ENCODE measurements around the gene CNDP1.

CNDP1 gene

DNA sequence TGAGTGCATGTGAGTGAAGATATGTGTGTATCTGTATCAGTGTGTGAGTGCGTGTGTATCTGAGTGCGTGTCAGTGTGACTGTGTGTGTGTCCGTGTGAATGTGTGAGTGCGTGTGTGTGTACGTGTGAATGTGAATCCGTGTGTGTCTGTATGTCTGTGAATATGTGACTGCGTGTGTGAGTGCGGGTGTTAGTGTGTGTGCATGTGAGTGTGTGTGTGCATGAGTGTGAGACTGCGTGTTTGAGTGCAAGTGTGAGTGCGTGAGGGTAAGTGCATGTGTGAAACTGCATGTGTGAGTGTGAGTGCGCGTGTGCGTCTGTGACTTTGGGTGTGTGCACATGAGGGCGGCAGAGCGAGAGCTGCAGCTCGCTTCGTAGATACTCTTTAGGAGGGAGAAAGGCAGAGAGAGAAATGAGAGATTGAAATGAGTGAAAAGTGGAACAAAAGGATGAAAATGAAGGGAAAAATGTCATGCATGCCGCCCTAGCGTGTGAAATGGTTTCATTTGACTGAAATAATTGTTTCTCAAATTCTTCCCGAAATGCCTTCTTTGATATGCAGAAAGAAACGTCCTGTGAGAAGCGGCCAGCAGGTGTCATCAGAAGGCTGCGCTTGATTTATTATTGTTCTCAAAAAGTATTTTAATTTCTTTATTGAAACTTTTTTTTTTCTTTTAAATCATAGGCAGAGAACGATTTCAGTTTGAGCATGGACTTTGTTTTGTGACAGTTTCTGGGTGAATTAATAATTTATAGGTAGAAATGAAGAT lies 88.9 kb downstream of the CNDP1 start:
- no peak for DNase-seq (ENCODE audit: extremely low read depth in 1 of 2, low read depth in 1 of 2)

DNA sequence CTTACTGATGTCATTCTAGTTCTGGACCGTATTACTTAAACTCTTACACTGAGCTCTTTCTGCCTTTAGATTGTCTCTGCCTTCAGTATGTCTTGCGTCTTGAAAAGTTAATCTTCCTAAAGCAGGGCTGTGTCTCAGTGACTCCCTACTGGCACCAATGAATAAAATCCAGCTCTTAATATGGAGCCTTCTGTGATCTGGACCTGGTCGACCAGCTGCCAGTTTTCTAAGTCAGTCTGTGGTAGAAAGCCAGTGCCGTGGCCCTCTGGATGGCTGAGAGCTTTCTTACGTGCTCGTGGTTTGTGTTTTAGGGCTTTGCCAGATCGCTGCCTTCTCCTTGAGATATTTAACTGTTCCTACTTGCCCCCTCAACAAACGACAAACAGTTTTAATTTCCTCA lies 90.2 kb downstream of the CNDP1 start:
- no peak for DNase-seq (ENCODE audit: extremely low read depth in 1 of 2, low read depth in 1 of 2)

DNA sequence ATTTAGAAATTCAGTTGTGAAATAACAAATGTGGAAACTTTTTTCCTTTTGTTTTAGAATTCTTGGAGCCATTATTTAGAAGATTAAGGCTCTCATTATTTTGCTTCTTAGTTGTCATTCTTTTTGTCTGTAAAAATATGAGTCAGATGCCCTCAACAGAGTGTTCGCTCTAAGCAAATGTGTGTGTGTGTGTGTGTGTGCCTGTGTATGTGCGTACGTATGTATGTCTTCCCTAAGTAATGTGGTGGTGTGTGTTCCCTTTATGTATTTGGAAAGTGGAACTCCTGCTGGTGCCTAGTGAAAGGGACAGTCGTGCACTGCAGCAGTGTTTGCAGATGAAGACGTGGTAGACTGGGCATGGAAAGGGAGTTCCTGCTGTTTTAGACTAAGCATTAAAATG lies 90.9 kb downstream of the CNDP1 start:
- no peak for DNase-seq (ENCODE audit: extremely low read depth in 1 of 2, low read depth in 1 of 2)

DNA sequence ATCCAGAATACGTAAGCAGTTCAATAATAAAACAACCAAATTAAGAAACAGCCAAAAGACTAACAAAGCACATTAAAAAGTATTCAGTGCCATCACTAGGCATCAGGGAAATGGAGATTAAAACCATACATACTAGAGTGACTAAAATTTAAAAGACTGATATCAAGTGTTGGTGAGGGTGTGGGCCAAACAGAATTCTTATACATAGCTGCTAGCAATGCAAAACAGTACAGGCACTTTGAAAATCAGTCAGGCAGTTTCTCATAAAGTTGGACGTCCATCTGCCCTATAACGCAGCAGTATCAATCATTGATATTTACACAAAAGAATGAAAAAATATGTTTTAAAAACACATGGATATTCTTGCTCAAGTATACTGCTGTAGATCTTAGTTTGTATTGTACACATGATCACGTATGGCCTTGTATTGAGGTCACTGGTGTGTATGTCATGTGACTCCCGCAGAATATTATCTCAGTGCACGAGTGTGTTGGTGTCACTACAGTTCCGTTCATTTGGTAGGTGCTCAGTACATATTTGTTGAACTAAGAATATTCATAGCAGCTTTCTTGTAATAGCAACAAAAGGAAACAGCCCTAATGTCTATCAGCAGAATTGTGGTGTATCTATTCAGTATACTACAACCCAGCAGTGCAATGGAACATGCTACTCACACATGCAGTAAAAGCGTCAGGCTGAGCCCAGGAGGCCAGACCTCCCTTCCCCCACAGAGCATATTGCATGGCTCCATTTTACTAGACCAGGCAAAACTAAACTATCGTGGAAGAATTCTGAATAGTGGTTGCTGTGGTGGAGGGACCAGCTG lies 92.0 kb downstream of the CNDP1 start:
- no peak for DNase-seq (ENCODE audit: extremely low read depth in 1 of 2, low read depth in 1 of 2)

DNA sequence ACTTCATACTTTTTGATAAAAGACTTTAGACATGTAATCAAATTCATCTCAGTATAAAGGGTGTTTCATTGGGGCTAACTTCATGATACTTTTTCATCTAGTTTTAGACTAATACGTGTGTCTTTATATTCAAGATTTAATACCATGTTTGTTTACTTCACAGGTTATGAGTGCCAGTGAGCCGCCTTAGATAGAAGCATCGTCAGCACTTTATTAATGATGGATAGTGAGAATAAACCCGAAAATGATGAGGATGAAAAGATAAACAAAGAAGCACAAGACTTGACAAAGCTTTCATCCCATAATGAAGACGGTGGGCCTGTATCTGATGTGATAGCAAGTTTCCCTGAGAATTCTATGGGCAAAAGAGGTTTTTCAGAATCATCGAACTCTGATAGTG lies 96.5 kb downstream of the CNDP1 start:
- DNase-seq (ENCODE audit: extremely low read depth in 1 of 2, low read depth in 1 of 2): no peak

DNA sequence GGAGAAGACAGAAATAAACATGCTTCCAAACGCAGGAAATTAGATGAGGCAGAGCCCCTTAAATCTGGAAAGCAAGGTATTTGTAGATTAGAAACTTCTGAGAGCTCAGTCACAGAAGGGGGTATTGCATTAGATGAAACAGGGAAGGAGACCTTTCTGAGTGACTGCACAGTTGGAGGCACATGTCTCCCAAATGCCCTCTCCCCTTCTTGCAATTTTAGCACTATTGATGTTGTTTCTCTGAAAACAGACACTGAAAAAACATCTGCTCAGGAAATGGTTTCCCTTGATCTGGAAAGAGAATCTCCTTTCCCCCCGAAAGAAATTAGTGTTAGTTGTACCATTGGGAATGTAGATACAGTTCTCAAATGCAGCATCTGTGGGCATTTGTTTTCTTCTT lies 96.9 kb downstream of the CNDP1 start:
- no peak for DNase-seq (ENCODE audit: extremely low read depth in 1 of 2, low read depth in 1 of 2)

DNA sequence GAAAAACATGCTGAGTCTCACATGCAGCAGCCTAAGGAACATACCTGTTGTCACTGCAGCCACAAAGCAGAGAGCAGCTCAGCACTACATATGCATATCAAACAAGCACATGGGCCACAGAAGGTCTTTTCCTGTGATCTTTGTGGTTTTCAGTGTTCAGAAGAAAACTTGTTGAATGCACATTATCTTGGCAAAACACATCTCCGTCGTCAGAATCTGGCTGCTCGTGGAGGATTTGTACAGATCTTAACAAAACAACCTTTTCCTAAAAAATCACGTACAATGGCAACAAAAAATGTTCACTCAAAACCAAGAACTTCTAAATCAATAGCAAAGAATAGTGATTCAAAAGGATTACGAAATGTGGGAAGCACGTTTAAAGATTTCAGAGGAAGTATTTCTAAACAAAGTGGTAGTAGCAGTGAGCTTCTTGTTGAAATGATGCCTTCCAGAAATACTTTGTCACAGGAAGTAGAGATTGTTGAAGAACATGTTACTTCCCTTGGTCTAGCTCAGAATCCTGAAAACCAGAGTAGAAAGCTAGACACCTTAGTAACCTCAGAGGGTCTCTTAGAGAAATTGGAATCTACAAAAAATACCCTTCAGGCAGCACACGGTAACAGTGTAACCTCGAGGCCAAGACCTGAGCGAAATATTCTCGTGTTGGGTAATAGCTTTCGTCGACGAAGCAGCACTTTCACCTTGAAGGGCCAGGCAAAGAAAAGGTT lies 97.5 kb downstream of the CNDP1 start:
- no peak for DNase-seq (ENCODE audit: extremely low read depth in 1 of 2, low read depth in 1 of 2)

DNA sequence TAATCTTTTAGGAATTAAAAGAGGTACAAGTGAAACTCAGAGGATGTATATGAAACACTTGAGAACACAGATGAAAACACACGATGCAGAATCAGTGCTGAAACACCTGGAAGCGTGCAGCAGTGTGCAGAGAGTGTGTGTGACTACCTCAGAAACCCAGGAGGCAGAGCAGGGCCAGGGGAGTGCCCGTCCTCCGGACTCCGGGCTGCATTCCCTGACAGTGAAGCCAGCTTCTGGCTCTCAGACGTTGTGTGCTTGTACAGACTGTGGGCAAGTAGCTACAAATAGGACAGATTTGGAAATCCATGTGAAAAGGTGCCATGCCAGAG lies 98.0 kb downstream of the CNDP1 start:
- DNase-seq (ENCODE audit: extremely low read depth in 1 of 2, low read depth in 1 of 2): no peak

DNA sequence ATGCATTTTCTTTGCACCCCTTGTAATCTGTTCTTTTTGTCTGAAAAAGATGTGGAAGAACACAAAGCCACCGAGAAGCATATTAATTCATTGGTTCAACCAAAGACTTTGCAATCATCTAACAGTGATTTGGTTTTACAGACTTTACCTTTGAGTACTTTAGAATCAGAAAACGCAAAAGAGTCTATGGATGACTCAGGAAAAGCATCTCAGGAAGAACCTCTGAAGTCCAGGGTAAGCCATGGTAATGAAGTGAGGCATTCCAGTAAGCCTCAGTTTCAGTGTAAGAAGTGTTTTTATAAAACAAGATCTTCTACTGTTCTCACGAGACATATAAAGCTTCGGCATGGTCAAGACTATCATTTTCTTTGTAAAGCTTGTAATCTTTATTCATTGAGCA lies 98.6 kb downstream of the CNDP1 start:
- no peak for DNase-seq (ENCODE audit: extremely low read depth in 1 of 2, low read depth in 1 of 2)

DNA sequence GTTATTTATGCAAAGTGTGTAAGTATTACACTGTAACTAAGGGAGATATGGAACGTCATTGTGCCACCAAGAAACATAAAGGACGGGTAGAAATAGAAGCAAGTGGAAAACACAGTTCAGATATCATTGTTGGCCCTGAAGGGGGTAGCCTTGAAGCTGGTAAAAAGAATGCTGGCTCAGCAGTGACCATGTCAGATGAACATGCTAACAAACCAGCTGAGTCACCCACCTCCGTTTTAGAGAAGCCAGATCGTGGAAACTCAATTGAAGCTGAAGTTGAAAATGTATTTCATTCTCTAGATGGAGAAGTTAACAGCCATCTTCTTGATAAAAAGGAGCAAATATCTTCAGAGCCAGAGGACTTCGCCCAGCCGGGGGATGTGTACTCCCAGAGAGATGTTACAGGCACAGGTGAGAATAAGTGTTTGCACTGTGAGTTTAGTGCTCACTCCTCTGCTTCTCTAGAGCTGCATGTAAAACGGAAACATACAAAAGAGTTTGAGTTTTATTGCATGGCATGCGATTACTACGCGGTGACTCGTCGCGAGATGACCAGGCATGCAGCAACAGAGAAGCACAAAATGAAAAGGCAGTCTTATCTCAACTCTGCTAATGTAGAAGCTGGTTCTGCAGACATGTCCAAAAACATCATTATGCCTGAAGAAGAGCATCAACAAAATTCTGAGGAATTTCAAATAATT lies 99.5 kb downstream of the CNDP1 start:
- no peak for DNase-seq (ENCODE audit: extremely low read depth in 1 of 2, low read depth in 1 of 2)

DNA sequence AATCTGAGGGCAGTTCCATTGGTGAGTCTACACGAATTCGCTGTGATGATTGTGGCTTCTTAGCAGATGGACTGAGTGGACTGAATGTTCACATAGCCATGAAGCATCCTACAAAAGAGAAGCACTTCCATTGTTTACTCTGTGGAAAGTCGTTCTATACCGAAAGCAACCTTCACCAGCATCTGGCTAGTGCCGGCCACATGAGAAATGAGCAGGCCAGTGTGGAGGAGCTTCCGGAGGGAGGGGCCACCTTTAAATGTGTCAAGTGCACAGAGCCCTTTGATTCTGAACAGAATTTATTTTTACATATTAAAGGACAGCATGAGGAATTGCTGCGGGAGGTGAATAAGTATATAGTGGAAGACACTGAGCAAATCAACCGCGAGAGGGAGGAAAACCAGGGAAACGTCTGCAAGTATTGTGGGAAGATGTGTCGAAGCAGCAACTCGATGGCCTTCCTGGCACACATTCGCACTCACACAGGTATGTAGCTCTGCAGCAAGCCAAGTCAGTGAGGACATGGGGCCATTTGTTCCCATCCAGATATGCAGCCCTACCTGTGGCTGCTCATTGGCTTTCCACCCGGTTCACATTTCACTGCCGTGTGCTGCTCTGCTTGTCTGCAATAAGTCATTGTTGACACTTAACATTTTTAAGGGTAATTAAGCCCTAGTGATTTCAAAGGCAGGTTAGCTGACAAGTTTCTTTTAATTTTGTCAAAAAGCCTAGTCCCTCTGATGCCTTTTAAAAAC lies 101.1 kb downstream of the CNDP1 start:
- DNase-seq (ENCODE audit: extremely low read depth in 1 of 2, low read depth in 1 of 2): no peak

All from activated CD8-positive, alpha-beta memory T cell treated with anti-CD3 and anti-CD28 coated beads for 1 hour (primary cell).